Measurements from ENCODE around the gene SIRT2.
"Not testable (repeated sequence)": the region's sequence is repeated elsewhere in the genome, so short reads cannot be mapped to it uniquely, and the experiment has no call there.

The SIRT2 gene

GRCh38 chr19:38836159-38836982 is 63.0 kb downstream of the SIRT2 start:
- in situ Hi-C loops (cut with HindIII; ENCODE audit: low sequenced_read_pairs): no loop called here
- no peak for DNase-seq (ENCODE audit: low read depth, low spot score)

GRCh38 chr19:38834590-38834989 is 64.8 kb downstream of the SIRT2 start:
- H3K4me3 ChIP-seq (ENCODE audit: low read depth, low read length): no peak overlapping the region
- in situ Hi-C loops (cut with HindIII; ENCODE audit: low sequenced_read_pairs): no loop called here
- DNase-seq (ENCODE audit: low read depth, low spot score): no peak
- TF ChIP-seq CTCF (IDR thresholded peaks at IDR 0.05; ENCODE audit: low read depth, low read length): no peak

More at GRCh38 chr19:38836159-38836982, 63.0 kb downstream of the SIRT2 start:
- TF ChIP-seq CTCF (IDR thresholded peaks at IDR 0.05; ENCODE audit: low read depth, low read length): no peak
- no peak overlapping the region for H3K4me3 ChIP-seq (ENCODE audit: low read depth, low read length)

DNA sequence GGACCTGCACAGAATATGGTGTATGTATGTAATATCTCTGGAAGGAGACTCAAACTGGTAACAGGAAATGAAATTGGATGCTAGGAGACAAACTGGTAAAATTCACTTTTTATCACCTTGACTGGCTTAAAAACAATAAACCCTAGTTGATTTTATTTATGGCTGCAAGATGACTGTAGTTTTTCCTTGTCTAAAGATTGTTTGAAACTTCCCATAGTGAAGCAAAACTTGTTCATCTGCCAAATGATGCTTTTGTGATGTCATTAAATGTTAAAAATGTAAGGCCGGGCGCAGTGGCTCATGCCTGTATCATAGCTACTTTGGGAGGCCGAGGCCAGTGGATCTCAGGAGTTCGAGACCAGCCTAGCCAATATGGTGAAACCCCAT is 65.3 kb downstream of the SIRT2 start:
- TF ChIP-seq CTCF (IDR thresholded peaks at IDR 0.05; ENCODE audit: low read depth, low read length): no peak
- in situ Hi-C loops (cut with HindIII; ENCODE audit: low sequenced_read_pairs): no loop called here

GRCh38 chr19:38833092-38833425 is 66.4 kb downstream of the SIRT2 start:
- in situ Hi-C loops (cut with HindIII; ENCODE audit: low sequenced_read_pairs): no loop called here
- no peak overlapping the region for H3K4me3 ChIP-seq (ENCODE audit: low read depth, low read length)
- DNase-seq (ENCODE audit: low read depth, low spot score): no peak
- no peak for TF ChIP-seq CTCF (IDR thresholded peaks at IDR 0.05; ENCODE audit: low read depth, low read length)

More for the DNA sequence above, 65.3 kb downstream of the SIRT2 start:
- H3K4me3 ChIP-seq (ENCODE audit: low read depth, low read length): no peak overlapping the region
- no peak for DNase-seq (ENCODE audit: low read depth, low spot score)

DNA sequence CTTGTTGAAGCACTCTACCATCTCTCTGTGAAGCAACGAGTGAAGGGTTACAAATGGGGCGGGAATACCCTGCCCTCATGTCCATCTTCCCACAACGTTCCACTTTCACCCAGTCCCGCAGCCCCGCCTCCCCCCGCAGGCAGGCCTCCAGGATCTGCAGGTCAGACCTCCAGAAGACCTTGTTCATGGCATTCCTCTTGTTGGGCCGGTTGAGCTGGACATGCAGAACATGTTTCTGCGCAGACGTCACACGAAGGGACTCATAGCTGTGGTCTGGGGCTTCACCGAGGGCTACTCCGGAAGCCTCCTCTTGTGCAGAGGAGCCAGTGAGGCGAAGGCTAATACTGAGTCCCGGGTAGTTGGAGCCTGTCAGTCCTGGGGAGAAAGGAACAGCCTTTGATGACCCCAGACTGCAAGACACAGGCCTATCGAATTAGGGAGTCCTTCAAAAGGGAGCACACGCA is 68.2 kb downstream of the SIRT2 start:
- no peak for TF ChIP-seq CTCF (IDR thresholded peaks at IDR 0.05; ENCODE audit: low read depth, low read length)
- in situ Hi-C loops (cut with HindIII; ENCODE audit: low sequenced_read_pairs): no loop called here
- peak; percentile 91 for DNase-seq (ENCODE audit: low read depth, low spot score)
- H3K4me3 ChIP-seq (ENCODE audit: low read depth, low read length): peak overlapping the region; percentile 56

DNA sequence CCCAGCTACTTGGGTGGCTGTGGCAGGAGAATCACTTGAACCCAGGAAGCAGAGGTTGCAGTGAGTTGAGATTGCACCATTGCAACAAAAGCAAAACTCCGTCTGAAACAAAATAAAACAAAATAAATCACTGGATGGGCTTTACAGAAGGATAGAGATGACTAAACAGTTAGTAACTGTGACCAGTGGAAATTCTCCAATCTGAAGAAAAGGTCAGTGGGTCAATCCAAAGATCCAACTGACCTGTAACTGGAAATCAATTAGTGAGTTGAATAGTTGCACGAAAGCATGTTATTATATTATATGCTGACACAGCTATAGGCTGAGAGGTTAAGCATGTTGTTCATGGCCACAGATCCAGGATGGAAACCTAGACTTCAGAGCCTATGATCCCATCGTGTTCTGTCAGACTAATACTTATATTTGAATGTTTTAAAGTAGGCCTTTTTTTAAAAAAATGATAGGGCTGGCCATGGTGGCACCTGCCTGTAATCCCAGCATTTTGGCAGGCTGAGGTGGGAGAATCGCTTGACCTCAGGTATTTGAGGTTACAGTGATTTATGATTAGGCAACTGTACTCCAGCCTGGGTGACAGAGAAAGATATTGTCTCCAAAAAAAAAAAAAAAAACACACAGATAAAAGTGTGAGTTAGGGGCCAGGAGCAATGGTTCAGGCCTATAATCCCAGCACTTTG is 69.2 kb downstream of the SIRT2 start:
- in situ Hi-C loops (cut with HindIII; ENCODE audit: low sequenced_read_pairs): no loop called here
- TF ChIP-seq CTCF (IDR thresholded peaks at IDR 0.05; ENCODE audit: low read depth, low read length): no peak
- DNase-seq (ENCODE audit: low read depth, low spot score): peak; percentile 23
- no peak overlapping the region for H3K4me3 ChIP-seq (ENCODE audit: low read depth, low read length)

DNA sequence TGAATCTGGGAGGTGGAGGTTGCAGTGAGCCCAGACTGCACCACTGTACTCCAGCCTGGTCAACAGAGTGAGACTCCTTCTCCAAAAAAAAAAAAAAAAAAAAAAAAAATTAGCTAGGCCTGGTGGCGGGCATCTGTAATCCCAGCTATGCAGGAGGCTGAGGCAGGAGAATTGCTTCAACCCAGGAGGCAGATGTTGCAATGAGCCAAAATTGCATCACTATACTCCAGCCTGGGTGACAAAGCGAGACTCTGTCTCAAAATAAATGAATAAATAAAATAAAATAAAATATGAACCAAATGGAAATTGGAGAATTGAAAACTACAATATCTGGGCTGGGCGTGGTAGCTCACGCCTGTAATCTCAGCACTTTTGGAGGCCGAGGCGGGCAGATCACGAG is 70.2 kb downstream of the SIRT2 start:
- DNase-seq (ENCODE audit: low read depth, low spot score); in situ Hi-C loops (cut with HindIII; ENCODE audit: low sequenced_read_pairs); H3K4me3 ChIP-seq (ENCODE audit: low read depth, low read length): not testable (repeated sequence)
